Stimulated activated CD4-positive, alpha-beta T cell treated with anti-CD3 and anti-CD28 coated beads, Interleukin-4, amount 100 ng/mL, for 48 hours (primary cell): ENCODE results near the gene RELT.

ENCODE experiments used
- DNase-seq, 2 donors: peaks; one replicate each; pipeline ENCODE4 v3.0.0-alpha.2; 2020; ENCODE audit warnings: low read depth in 2 of 2

RELT gene

GRCh38 chr11:73374151-73374550 lies 2.0 kb upstream of the RELT start:
- DNase-seq, result no peak

DNA sequence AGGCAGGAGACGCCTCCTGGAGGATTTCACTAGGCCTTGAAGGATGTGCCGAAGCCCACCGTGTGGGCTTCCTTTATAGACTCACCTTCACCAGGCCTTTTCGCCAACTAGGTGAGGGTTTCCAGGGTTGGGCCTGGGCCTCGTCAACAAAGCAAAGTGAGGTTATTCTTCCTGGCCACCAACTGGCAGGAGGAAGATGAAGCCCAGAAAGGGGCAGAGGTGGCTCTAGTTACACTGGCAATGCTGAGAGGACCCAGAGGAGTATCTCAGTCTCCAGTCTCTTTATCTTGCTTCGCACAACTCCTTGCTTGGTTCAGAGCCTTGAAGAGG lies 404 bp upstream of the RELT start:
- no peak for DNase-seq

DNA sequence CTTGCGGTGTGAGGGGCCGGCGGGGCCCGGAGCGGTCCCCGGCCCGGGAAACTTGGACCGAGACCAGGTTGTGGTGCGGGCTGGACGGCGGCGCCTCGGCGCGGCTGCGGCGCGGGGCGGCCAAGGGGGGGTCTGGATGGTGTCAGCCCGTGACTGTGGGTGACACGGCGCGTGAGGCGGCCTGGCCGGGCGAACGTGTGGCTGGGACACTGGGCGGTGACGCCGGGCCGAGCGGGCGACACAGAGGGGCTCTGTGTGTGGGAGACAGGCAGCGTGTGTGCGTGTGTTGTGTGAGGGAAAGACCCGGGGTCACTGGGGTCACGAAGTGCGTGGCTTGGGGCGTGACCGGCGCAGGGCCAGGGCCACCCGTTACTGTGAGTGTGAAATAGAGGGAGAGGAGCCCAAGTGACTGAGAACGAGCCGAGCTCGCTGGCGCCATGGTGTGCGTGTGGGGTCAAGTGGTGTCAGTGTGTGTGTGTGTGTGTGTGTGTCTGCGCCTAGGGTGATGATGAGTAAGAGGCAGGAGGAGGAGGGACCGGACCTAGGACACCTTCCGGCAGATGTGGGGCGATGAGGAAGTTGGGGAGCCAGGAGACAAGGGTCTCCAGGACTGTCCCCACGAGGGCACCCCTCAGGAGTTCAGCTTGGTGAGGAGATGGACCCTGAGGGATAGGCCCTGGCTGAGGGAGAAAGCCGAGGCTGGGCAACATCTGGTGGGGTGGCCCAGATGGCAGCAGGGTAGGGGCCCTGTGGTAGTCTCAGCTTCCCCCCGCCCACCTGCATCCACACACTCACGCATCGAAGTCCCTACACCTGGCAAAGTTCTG lies 817 bp downstream of the RELT start:
- peak; percentile 49 to 66 for DNase-seq

- no peak for DNase-seq
These were observed 3.1 kb downstream of the RELT start for GRCh38 chr11:73379189-73379880.

DNA sequence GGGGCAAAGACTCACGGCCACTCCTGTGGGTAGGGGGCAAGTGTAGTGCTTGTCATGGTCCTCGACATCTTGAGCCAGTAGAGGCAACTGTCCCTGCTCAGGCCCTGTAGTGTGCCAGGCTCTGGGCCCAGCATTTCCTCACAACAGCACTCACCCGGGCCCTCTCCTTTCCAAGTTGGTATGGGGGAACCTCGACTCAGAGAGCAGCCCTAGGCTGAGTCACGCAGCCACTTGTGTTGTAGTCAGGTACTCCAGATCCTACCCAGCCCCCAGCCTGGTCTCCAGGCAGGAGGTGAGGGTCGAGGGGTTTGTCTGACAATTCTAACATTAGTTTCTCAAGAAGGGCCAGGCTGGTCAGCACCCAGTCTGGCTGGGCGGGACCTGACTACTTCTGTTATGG lies 4.1 kb downstream of the RELT start:
- DNase-seq, result no peak

- DNase-seq, result no peak
These were observed 4.8 kb downstream of the RELT start for GRCh38 chr11:73380897-73381410.

DNA sequence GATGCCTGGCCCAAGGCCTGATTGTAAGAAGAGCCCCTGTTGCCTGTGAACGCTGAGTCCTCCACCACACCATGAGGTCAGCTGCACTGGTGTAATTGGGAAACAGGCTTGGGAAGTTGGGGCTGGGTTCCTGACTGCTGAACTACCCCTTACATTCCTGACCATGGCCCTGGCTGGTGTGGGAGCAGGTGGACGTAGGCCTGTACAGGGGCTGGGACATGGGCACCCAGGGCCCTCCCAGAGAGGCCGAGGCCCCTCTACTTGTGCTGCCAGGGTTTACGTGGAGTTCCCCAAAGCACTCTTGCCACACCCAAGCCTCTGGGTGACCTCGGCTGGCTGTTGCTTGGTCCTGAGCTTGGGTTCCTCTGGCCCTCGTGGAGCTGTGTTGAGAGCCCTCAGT lies 5.4 kb downstream of the RELT start:
- DNase-seq, result no peak

DNA sequence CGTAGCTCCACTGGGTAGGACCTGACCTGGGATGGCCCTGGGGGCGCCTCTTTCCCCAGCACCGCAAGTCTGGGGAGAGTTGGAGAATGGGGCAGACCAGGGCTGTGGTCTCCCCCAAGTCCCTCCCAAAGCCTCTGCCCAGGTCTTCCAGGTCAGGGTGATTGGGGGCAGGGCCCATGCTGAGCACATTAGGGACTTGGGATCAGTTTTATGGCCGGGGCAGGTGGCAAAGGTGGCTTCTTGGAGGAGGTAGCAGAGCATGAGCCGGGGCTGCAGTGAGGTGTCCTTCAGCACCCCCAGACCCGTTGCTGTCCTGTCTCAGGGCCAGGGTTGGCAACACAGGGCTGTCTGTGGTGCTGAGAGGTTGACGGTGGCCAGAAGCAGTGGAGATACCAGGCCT lies 6.0 kb downstream of the RELT start:
- no peak for DNase-seq

- DNase-seq, result no peak
These were observed 6.5 kb downstream of the RELT start for GRCh38 chr11:73382747-73383146.

DNA sequence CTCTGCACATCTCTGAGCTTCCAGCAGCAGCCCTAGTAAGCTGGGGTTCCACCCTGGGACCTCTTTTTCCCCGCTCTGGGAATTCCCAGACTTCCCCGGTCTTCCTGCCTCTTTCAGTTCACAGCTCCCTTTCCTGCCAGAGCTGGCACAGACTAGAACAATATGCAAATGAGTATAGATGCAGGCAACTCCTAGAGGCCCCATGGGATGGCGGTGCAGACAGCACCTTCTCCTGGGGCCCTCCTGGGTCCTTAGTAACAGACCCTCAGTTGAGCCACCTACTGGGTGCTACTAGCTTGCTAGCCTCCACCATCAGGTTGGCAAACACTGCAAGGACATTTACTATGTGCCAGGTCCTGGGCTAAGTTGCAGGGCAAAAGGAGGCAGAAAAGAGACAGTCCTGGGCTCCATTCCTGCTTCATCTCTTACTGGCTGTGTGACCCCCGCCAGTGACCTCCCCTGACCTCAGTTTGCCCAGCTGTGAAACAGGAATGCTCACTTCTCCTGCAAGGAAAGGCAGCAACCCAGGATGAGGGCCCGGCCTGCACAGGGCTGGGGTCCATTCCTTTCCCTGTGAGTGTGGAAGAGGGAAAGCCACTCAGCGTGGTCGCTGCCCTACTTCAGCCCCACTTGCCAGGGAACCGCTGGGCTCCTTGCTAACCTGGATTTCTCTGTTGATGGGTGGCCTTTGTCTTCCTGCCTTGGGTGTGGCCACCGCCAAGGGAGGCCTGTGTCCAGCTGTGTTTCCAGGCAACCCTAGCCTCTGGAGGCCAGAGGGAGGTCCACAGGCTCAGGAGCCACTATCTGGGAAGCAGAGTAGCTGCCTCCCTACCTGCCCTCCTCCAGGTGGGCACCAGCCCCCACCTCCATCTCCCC lies 7.3 kb downstream of the RELT start:
- no peak for DNase-seq

DNA sequence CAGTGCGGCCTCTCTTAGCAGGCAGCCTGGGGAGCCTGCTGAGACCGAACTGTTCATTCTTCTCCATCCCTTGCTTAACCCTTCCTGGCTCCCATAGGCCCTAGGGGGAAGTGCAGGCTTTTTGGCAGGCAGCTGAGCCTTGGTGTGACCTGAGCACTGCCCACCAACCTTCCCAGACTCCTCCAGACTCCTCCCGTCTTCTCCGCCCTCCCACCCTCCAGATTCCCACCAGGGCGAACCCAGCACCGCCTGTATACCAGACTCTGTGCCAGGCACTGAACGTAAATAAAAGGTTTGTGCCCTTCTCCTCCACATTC lies 7.9 kb downstream of the RELT start:
- DNase-seq, result no peak

DNA sequence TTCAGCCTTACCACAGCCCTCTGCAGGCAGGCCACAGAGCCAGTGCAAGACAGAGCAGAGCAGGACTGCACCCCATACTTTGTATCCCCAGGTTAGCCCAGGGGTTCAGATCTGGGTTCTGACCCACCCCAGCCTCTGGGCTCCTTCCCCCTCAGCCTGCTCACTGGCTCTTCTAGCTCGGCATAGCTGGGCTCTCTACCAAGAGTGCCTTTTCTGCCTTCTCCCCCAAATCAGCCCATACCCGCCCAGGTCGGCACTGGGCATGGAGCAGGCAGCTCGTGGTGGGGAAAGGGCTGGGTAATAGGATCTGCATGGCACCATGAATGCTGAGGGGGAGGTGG lies 8.3 kb downstream of the RELT start:
- DNase-seq, result no peak

DNA sequence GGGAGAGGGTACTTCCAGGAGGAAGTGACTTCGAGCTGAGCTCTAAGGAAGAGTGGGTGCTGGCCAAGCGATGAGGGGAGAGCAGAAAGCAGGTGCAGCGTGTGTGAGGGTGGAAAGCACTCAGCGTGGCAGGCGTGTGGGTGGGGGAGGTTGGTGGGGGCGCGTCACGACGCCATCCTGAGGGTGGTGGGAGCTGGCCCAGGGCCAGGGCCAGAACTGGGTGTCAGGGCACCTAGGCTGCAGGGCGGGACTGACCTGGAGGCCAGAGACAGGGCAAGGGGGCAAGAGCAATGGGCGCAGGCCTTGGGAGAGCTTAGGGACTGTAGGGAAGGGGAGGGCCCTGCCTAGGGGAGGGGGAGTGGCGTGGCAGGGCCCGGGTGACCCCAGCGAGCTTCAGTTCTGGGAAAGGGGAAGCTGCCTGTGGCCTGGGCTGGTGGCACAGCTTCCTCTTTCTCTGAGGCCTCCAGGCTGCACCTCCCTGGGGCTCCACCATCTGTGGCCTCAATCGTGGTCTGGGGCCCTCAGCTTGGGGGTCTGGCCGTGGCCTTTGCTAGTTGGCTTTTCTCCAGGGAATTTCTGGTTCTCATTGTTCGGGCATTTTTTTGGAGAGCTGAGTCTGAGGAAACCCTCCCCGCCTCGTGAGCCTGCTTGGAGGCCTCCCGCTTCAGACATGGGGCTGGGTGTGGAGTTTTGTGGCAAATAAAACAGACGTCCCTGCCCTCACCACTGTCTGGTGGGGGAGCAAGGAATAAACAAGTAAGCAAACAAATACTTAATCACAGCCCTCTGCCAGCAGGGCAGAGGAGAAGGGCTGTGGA lies 8.9 kb downstream of the RELT start:
- DNase-seq, result no peak

DNA sequence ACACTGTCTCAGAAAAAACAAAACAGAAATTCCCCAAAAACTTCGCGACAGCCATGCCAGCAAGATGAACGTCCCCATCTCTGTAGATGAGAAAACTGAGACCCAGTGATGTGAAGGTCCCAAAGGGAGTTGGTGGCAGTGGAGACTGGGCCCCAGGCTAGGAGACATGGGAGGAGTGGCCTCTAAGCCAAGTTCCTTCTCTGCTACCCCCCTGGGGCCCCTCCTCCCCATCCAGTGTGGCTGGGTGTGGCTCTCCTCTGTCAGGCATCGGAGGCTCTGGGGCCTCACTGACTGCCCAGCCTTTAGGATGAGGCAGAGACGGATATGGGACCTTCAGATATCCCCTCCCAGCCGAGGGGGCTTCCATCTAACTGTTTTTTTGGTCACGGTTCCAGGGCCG lies 9.8 kb downstream of the RELT start:
- no peak for DNase-seq

DNA sequence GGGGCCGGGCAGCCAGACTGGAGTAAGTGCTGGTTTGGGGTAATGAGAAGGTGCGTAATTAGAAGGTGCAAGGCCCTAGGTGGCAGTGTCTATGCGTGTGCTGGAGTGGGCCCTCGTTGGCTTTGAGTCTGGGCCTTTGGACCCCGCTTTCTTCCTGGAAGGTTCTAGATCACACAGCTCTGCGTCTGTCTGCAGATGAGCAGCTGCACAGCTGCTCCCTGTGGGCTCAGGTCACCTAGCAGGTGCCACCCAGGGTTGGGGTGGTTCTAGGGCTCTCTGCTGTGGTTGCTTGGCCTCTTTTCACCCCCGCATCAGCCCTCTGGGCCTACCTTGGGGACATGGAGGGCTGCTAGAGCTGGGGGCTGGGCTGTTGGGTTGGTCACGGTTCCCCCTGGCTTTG lies 10.3 kb downstream of the RELT start:
- no peak for DNase-seq

DNA sequence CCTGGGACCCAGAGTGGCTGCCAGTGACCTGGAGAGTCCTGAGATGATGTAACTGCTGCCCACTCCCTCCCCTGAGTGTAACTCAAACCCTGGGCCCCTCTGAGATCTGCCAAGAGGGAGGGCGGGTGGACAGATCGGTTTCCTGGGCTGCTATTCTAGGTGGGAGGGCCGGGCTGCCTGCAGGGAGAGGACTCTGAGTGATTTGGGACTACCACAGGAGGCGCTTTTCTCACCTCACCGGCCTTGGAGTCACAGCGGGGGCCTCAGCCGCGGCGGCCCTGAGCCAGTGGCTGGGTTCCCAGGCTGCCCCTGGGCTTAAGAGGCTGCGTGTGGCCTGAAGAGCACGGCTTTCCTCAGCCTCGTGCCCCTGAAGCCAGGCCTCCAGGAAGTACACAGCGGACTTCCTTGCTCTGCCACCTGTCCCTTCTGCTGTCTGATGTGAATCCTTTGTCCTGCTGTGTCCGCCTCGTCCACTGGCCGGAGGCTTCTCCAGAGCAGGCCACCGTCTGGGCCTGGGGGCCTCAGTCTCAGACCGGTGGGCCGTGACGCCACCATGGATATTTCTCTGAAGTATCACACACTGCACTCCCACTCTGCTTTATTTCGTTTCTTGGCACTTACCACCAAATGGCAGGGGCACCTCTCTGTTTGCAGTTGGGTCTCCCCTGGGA lies 11.5 kb downstream of the RELT start:
- DNase-seq, result no peak

DNA sequence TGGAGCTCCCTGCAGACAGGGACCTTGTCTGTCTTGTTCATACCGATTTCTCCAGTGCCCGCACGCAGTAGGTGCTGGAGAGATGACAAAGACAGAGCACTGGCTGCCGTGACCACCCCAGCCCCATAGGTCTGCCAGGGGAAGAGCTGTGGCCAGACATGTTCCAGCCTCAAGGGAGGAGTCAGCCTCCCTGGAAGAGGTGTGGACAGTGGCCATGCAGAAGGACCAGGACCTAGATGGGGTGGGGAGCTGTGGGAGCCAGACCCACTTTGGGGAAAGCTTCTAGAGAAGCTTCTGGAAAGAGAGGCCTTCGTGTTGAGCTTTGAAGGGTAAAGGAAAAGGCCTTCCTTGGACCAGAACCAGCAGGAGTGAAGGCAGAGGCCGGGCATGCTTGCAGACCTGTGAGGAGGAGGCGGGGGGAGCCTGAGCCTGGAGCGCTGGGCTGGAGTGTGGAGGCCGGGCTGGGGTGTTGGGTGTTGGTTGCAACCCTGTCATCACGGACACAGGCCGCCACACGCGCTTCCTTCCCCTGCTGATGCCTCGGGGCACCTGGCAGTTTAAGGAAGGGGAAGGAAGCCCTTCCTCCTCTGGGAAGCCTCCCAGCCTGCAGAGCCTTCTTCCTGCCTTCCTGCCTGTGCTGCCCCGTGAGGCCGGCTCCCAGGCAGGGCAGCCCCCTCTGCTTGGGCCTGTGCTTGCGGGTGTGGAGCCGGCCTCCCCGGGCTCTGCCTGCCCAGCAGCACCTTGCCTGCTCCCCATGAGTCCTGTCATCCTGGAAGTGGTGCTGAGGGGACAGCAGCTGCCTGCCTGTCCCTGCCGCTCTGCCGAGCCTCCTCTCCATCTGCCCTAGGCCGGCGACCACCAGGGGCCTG lies 12.3 kb downstream of the RELT start:
- DNase-seq, result no peak

DNA sequence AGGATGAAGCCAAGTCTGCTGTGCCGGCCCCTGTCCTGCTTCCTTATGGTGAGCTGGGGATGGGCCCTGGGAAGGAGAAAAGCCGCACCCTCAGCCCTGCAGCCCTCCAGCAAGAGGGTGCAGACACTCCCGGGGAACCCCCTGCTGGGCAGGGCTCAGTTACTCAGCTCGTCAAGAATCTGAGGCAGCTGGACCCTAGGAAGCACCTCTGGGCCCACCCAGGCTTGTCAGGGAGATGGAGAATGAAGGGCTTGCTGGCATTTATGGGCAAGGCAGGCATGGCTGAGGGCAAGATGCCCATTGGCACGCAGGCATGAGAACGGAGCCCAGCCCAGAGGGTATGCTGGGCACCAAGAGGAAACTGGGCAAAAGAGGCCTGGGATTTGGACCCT lies 12.9 kb downstream of the RELT start:
- no peak for DNase-seq

GRCh38 chr11:73389916-73390315 lies 13.7 kb downstream of the RELT start:
- no peak for DNase-seq
